K562 (cell line): ENCODE data around the gene SAMD14. TPM values are rescaled to one million over a fixed set of nuclear protein-coding genes. Genes with fewer than 3 reads are reported as not detected.

Source experiments
- ATAC-seq: fragments of 200-7000 bp; cut with Tn5 transposase; 3 replicates; pipeline ENCODE4 v1.9.1; 2020; ENCODE audit warnings: moderate library complexity
- BruUV-seq: library from RNA; stranded (reverse); fragments of 400-500 nt; replicated peaks from 2 replicates; lab custom pipeline; 2021; lab: Mats Ljungman, UMichigan
- CTCF ChIA-PET: fragments of 300-600 bp; formaldehyde crosslinking; extraction: SDS; loops from one replicate; lab custom pipeline; 2021; ENCODE audit warnings: low intra/inter-chr PET ratio; lab: Yijun Ruan, JAX
- POLR2A ChIA-PET: fragments of 300-600, 350-650 bp; sonication (Branson Sonifier 250); formaldehyde crosslinking; extraction: SDS; loops from one replicate; lab custom pipeline; 2021; ENCODE audit warnings: antibody characterized with exemption, inconsistent platforms; lab: Yijun Ruan, JAX
- DNase-seq, 4 experiments: peaks; one replicate each; pipeline versions ENCODE4 v3.0.0 to v3.0.0-alpha.2; 2011 to 2018; ENCODE audit warnings: low spot score in 3 of 4, mixed read lengths in 3 of 4; ENCODE audit errors: extremely low read depth in 1 of 4
- FAIRE-seq: peaks from 2 replicates; lab custom pipeline; 2011; peaks lifted over from hg19 to GRCh38; lab: Jason Lieb, UNC
- H2AFZ ChIP-seq: 2 replicates; pipeline ENCODE4 v1.6.0; 2011; ENCODE audit warnings: low read depth, low read length, control low read depth, inconsistent platforms
- H3K27ac ChIP-seq: fragments of 200-600 bp; 3 replicates; pipeline ENCODE4 v1.8.0; 2011; ENCODE audit warnings: low read depth, mild to moderate bottlenecking, control low read depth, inconsistent platforms, low read length, moderate library complexity, mixed read lengths; ENCODE audit errors: extremely low read depth
- H3K27me3 ChIP-seq, 2 experiments: fragments of 300-600 bp in 1 of 2; 2 replicates in 1 of 2; 3 replicates in 1 of 2; pipeline versions ENCODE4 v1.6.0 to v1.8.0; 2011; ENCODE audit warnings: inconsistent platforms in 2 of 2, low read length in 2 of 2, mild to moderate bottlenecking in 1 of 2, mixed read lengths in 1 of 2, moderate library complexity in 1 of 2; ENCODE audit not compliant: control insufficient read depth in 2 of 2, insufficient read depth in 2 of 2
- H3K36me3 ChIP-seq: fragments of 300-600 bp; 3 replicates; pipeline ENCODE4 v1.8.0; 2011; ENCODE audit warnings: mild to moderate bottlenecking, low read length, inconsistent platforms; ENCODE audit not compliant: control insufficient read depth, insufficient read depth
- H3K4me1 ChIP-seq, 2 experiments: fragments of 200-600 bp in 1 of 2; replicated peaks in 1 of 2; 2 replicates in 1 of 2; 3 replicates in 1 of 2; pipeline versions ENCODE4 v1.5.1 to v1.8.0; 2011; ENCODE audit warnings: inconsistent platforms in 2 of 2, low read length in 2 of 2, mild to moderate bottlenecking in 1 of 2, mixed read lengths in 1 of 2, moderate library complexity in 1 of 2; ENCODE audit not compliant: control insufficient read depth in 2 of 2, insufficient read depth in 2 of 2
- H3K4me2 ChIP-seq: 2 replicates; pipeline ENCODE4 v1.6.1; 2011; ENCODE audit warnings: low read length, control low read depth, inconsistent platforms, mixed read lengths; ENCODE audit not compliant: insufficient read depth
- H3K4me3 ChIP-seq: fragments of 200-600 bp; sonication (generic), shearing (Covaris generic); 2 replicates; pipeline ENCODE4 v1.5.1; 2016; ENCODE audit warnings: control low read depth, inconsistent platforms
- H3K79me2 ChIP-seq: fragments of 200-600 bp; 3 replicates; pipeline ENCODE4 v1.8.0; 2011; ENCODE audit warnings: low read length, inconsistent platforms; ENCODE audit not compliant: control insufficient read depth, insufficient read depth
- H3K9ac ChIP-seq, 2 experiments: 2 replicates each; pipeline versions ENCODE4 v1.6.0 to v1.6.1; 2011; ENCODE audit warnings: low read depth in 2 of 2, low read length in 2 of 2, control low read depth in 1 of 2, inconsistent platforms in 1 of 2, mild to moderate bottlenecking in 1 of 2, mixed read lengths in 1 of 2; ENCODE audit not compliant: insufficient read depth in 1 of 2
- H3K9me1 ChIP-seq: one replicate; pipeline ENCODE4 v1.6.0; 2011; ENCODE audit warnings: inconsistent platforms, mild to moderate bottlenecking, low read length, moderate library complexity; ENCODE audit not compliant: control insufficient read depth, insufficient read depth
- H3K9me3 ChIP-seq: replicated peaks from 2 replicates; pipeline ENCODE4 v1.5.1; 2011; ENCODE audit warnings: low read depth, low read length, inconsistent platforms; ENCODE audit not compliant: control insufficient read depth, insufficient read depth
- H4K20me1 ChIP-seq: replicated peaks from 2 replicates; pipeline ENCODE4 v1.6.1; 2011; ENCODE audit warnings: low read length, inconsistent platforms, mixed read lengths; ENCODE audit not compliant: control insufficient read depth, insufficient read depth
- BACH1 ChIP-seq: fragments of 200-800 bp; sonication (Bioruptor generic); IDR thresholded peaks from 2 replicates; pipeline ENCODE4 v1.6.1; 2016; ENCODE audit warnings: missing genetic modification characterization, missing compliant biosample characterization
- FOXP4 ChIP-seq: sonication (generic); formaldehyde crosslinking; IDR thresholded peaks from 2 replicates; pipeline ENCODE4 v1.8.0; 2022; ENCODE audit warnings: mild to moderate bottlenecking, missing genetic modification reagents, borderline replicate concordance
- REST ChIP-seq, 2 experiments: fragments of 450-650 bp; formaldehyde crosslinking in 1 of 2; IDR thresholded peaks; 2 replicates each; pipeline versions ENCODE4 v1.4.0 to v1.6.1; 2014 to 2020; ENCODE audit warnings: mild to moderate bottlenecking in 2 of 2, borderline replicate concordance in 1 of 2, low read depth in 1 of 2
- SOX6 ChIP-seq: fragments of 450-650 bp; IDR thresholded peaks from 2 replicates; pipeline ENCODE4 v1.6.1; 2014; ENCODE audit warnings: mild to moderate bottlenecking
- WGBS: fragments of 100-300 bp; shearing (Covaris generic); methylation state at CpG from one replicate; pipeline ENCODE4 v1.1.6; 2016; ENCODE audit warnings: low coverage, mixed read lengths; ENCODE audit not compliant: insufficient coverage; ENCODE audit errors: missing lambda C conversion rate; 5-methylcytosine and 5-hydroxymethylcytosine counted together
- in situ Hi-C: fragments of 300-500 bp; cut with MboI; formaldehyde crosslinking; loops from 4 replicates; pipeline ENCODE4 v1.15.0; 2018; ENCODE audit warnings: inconsistent platforms, mixed read lengths
- intact Hi-C: fragments of 100-400 bp; cut with micrococcal nuclease; formaldehyde crosslinking; loops from 2 replicates; pipeline ENCODE4 v1.14.2; 2022
- polyA plus RNA-seq, 8 experiments: library from polyadenylated mRNA; depleted of rRNA in 4 of 8; stranded (reverse) in 5 of 8; unstranded in 3 of 8; fragments of >200 nt; fragmentation: Nextera tagmentation in 2 of 8; fragmentation: Illumina TruSeq in 1 of 8; extraction: Ambion mirVana in 2 of 8; extraction: Trizol in 1 of 8; gene quantifications; 2 replicates each; pipeline versions ENCODE4 v1.2.1 to v1.2.3, GENCODE V29; 2011 to 2014; ENCODE audit warnings: inconsistent platforms in 1 of 8, missing spikeins in 1 of 8
- total RNA-seq, 7 experiments: library from RNA; depleted of rRNA in 6 of 7; stranded (reverse); fragments of >200 nt in 6 of 7; fragmentation: Illumina TruSeq in 2 of 7; extraction: Trizol in 2 of 7; gene quantifications; 2 replicates each; pipeline versions ENCODE4 v1.2.1 to v1.2.3, GENCODE V29; 2011 to 2021; ENCODE audit warnings: low replicate concordance in 1 of 7

Gene SAMD14
- total and polyA plus RNA-seq, 9 of the 15 experiments (the other 6 are each of a cell fraction or from before 2014, with no cell fraction given): 0.04 to 0.07 TPM; not detected in 7

- no peak for FAIRE-seq
- WGBS: 57% methylated on average over 14 of the region's 20 CpGs
- TF ChIP-seq BACH1 (tag): no peak
- TF ChIP-seq SOX6: no peak
- TF ChIP-seq FOXP4 (CRISPR knock-in tag): no peak
- TF ChIP-seq REST (IDR thresholded peaks at IDR 0.05; ENCODE audit: borderline replicate concordance): no peak
- TF ChIP-seq REST (CRISPR knock-in tag; IDR thresholded peaks at IDR 0.05; ENCODE audit: low read depth): no peak
Observed at GRCh38 chr17:50176559-50177357, 46.8 kb upstream of the SAMD14 start.

More at GRCh38 chr17:50176559-50177357, 46.8 kb upstream of the SAMD14 start:
- BruUV-seq: no TSS peak
- Histone ChIP-seq H4K20me1 (no peaks in the 10 kb centered on the region; the same call in 1 of the 2 replicates), H3K27ac (no peak overlapping the region), H3K4me1 (peaks cover 5 to 24% of the 10 kb centered on the region in 2 experiments; a peak in 3 of 5 replicates), H3K27me3 (peaks cover 8 to 20% of the 10 kb centered on the region in 2 experiments; a peak in 4 of 5 replicates), H3K4me2 (no peak overlapping the region), H3K9me1 (no peaks in the 10 kb centered on the region), H3K79me2 (no peaks in the 10 kb centered on the region), H3K9me3 (no peaks in the 10 kb centered on the region), H3K9ac (no peak overlapping the region), H2AFZ (no peak overlapping the region), H3K36me3 (no peaks in the 10 kb centered on the region), H3K4me3 (no peak overlapping the region)
- no peak for DNase-seq
- ATAC-seq: no peak
- ChIA-PET POLR2A (no interaction called here), CTCF (no interaction called here)
- intact Hi-C loops: no loop called here
- in situ Hi-C loops: no loop called here
